ENCODE measurements around the gene DRC7. TPM values are rescaled to one million over a fixed set of nuclear protein-coding genes. Genes with fewer than 3 reads are reported as not detected.

Gene DRC7
- total RNA-seq, 2 donors from 2014 or later = not detected

DNA sequence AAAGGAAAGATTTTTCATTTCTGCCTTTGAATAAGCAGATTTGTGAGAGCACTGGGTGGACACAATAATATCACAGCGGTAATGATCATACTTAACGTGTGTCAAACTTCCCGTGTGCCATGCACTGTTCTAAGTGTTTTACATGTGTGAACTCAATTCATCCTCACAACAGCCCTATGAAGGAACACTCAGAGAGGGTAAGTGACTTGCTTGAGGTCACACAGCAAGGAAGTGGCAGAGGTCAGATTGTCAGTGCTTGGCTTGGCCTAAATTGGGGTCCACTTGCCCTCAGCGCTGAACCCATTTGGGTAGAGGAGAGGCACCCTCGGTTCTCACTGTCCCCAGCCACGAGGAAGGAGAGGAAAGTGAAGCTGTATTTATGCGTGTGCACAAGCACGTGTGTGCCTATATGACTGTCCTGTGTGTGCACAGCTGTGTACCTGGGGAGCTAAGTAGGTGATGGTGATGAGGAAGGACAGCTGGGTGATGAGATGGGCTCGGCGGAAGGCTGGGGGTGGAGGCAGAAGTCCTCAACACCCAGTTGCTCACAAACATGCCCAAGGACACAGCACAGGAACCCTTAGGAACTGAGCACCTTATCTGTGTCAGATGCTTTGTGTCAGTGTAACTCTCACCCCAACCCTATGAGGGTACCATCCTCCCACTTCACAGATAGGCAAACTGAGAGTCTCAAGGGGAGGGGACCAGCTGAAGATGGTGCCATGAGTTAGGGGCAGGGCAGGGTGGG lies 36.3 kb upstream of the DRC7 start:
- H3K4me3 ChIP-seq = no peak overlapping the region
- TF ChIP-seq CTCF (IDR thresholded peaks at IDR 0.05) = no peak
- no peak overlapping the region for H3K27ac ChIP-seq
- no peaks in the 10 kb centered on the region for H3K9me3 ChIP-seq
- no peaks in the 10 kb centered on the region for H3K36me3 ChIP-seq
- H3K4me1 ChIP-seq = no peaks in the 10 kb centered on the region
- H3K9ac ChIP-seq (ENCODE audit: low read depth in 2 of 2, low read length in 2 of 2) = no peak overlapping the region
- intact Hi-C loops (cut with DNase I) = no loop called here
- H3K27me3 ChIP-seq = no peaks in the 10 kb centered on the region
- DNase-seq = no peak

GRCh38 chr16:57658878-57659674 lies 35.5 kb upstream of the DRC7 start:
- Histone ChIP-seq H3K36me3 (no peaks in the 10 kb centered on the region), H3K9me3 (no peaks in the 10 kb centered on the region), H3K27ac (no peak overlapping the region), H3K27me3 (no peaks in the 10 kb centered on the region), H3K4me1 (no peaks in the 10 kb centered on the region), H3K4me3 (no peak overlapping the region), H3K9ac (ENCODE audit: low read depth in 2 of 2, low read length in 2 of 2) (no peak overlapping the region)
- no peak for TF ChIP-seq CTCF (IDR thresholded peaks at IDR 0.05)
- intact Hi-C loops (cut with DNase I) = no loop called here
- DNase-seq = no peak

DNA sequence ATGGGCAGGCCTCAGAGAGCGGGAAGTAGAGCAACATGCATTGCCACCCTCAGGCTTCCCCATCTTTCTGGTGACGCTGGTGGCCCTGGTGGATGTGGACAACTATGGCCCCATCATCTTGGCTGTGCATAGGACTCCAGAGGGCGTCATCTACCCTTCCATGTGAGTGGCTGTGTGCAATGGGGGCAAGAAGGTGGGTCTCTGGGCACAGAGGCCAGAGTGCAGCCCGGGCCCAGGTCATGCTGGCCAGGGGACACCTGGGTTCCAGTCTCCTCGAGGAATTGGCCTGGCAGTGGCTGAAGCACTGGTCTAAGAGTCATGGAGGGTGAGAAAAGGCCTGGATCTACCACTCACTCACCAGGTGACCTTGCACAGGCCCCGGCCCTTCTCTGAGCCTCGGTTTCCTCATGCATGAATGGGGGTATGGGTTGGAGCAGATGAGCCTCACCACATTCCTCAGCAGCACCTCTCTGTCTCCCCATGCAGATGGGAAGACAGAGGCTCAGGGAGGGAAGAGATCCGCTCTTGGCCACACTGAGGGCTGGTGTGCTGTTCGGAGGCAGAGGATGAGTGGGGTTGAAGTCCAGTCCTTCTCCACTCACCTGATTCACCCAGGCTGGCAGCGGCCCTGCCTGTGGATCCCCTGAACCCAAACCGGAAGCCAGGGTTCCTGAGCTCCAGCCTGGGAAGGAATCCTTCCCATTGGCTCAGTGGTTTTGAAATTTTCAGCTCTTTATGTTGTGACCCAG lies 33.7 kb upstream of the DRC7 start:
- no peaks in the 10 kb centered on the region for H3K4me1 ChIP-seq
- no peak overlapping the region for H3K27ac ChIP-seq
- DNase-seq = no peak
- H3K9me3 ChIP-seq = no peaks in the 10 kb centered on the region
- no peaks in the 10 kb centered on the region for H3K36me3 ChIP-seq
- intact Hi-C loops (cut with DNase I) = no loop called here
- H3K27me3 ChIP-seq = no peaks in the 10 kb centered on the region
- TF ChIP-seq CTCF (IDR thresholded peaks at IDR 0.05) = no peak
- H3K4me3 ChIP-seq = no peak overlapping the region
- H3K9ac ChIP-seq (ENCODE audit: low read depth in 2 of 2, low read length in 2 of 2) = no peak overlapping the region

DNA sequence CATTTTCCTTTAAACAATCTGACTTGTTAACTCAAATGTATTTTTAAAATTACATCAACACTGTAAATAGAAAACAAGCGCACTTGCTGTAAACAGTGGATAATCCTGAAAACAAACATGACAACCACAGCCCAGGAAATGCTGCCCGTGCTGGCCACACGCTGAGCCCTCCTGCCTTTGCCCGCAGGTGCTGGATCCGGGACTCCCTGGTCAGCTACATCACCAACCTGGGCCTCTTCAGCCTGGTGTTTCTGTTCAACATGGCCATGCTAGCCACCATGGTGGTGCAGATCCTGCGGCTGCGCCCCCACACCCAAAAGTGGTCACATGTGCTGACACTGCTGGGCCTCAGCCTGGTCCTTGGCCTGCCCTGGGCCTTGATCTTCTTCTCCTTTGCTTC lies 33.1 kb upstream of the DRC7 start:
- no peaks in the 10 kb centered on the region for H3K36me3 ChIP-seq
- H3K27ac ChIP-seq = no peak overlapping the region
- no peaks in the 10 kb centered on the region for H3K9me3 ChIP-seq
- H3K9ac ChIP-seq (ENCODE audit: low read depth in 2 of 2, low read length in 2 of 2) = no peak overlapping the region
- H3K4me1 ChIP-seq = no peaks in the 10 kb centered on the region
- no peak for TF ChIP-seq CTCF (IDR thresholded peaks at IDR 0.05)
- H3K27me3 ChIP-seq = no peaks in the 10 kb centered on the region
- H3K4me3 ChIP-seq = no peak overlapping the region
- intact Hi-C loops (cut with DNase I) = no loop called here
- no peak for DNase-seq
